ENCODE results near the gene RASA3. TPM values are rescaled to one million over a fixed set of nuclear protein-coding genes. Genes with fewer than 3 reads are reported as not detected.

The RASA3 gene
- total and polyA plus RNA-seq, 10 of the 15 experiments (the other 5 are each of a cell fraction or from before 2014, with no cell fraction given), result 0.79 to 33.9 (median 17.6) TPM

DNA sequence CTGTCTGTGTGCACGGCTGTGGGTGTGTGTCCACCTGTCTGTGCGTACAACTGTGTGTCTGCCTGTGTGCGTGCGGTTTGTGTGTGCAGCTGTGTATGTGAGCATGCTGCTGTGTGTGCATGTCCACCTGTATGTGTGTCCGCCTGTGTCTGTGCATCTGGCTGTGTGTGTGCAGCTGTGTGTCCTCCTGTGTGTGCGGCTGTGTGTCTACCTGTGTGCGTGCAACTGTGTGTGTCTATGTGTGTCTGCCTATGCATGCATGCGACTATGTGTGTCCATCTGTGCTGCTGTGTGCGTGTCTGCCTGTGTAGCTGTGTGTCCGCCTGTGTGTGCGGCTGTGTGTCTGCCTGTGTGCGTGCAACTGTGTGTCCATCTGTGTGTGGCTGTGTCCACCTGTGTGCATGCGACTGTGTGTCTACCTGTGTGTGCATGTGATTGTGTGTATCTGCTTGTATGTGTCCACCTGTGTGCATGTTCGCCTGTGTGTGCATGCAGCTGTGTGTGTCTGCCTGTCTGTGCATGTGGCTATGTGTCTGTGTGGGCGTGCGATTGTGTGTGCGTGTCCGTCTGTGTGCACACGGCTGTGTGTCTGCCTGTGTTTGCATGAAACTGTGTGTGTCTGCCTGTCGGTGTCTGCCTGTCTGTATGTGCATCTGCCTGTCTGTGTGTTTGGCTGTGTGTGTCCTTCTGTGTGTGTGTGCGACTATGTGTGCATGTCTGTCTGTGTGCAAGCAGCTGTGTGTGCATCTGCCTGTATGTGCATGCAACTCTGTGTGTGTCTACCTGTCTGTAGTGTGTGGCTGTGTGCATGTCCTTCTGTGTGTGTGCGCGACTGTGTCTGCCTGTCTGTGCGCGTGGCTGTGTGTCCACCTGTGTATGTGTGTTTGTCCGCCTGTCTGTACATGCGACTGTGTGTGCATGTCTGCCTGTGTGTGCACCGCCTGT, 101.5 kb downstream of the RASA3 start:
- H3K27ac ChIP-seq (ENCODE audit: control insufficient read depth, insufficient read depth), result no peak overlapping the region
- H3K9ac ChIP-seq (ENCODE audit: control insufficient read depth, insufficient read depth, low read length), result no peak overlapping the region
- no peak for ATAC-seq
- ChIA-PET RAD21 (ENCODE audit: unreplicated experiment) (interaction anchor here (0.5 kb wide), 1 partner anchor 13 kb away, joined by 3 read pairs; no protein-coding TSS in a partner anchor), POLR2A (no interaction called here), SMC1A (ENCODE audit: uncharacterized antibody, unreplicated experiment) (no interaction called here), CTCF (no interaction called here)
- intact Hi-C loops (cut with micrococcal nuclease; ENCODE audit: unreplicated experiment), result no loop called here
- BruUV-seq (replicated peaks), result no TSS peak
- FAIRE-seq, result no peak
- H2AFZ ChIP-seq (ENCODE audit: control insufficient read depth, low read depth, low read length), result no peak overlapping the region
- peaks cover 8 to 25% of the 10 kb centered on the region in 2 experiments for H3K36me3 ChIP-seq (ENCODE audit: control insufficient read depth in 2 of 2, insufficient read depth in 2 of 2, low read length in 1 of 2)
- no peak overlapping the region for H3K4me2 ChIP-seq (ENCODE audit: control insufficient read depth, insufficient read depth)
- in situ Hi-C loops (cut with MboI), result no loop called here
- WGBS (ENCODE audit: insufficient coverage, insufficient replicate concordance, low lambda C conversion rate, missing lambda C conversion rate), result 97% methylated on average over 28 of the region's 28 CpGs
- H4K20me1 ChIP-seq (ENCODE audit: control insufficient read depth, insufficient read depth), result no peaks in the 10 kb centered on the region
- H3K79me2 ChIP-seq (ENCODE audit: control insufficient read depth, insufficient read depth, low read length), result no peaks in the 10 kb centered on the region; the same call in 1 of the 2 replicates
- DNase-seq (ENCODE audit: low read depth, low spot score), result no peak
- H3K9me3 ChIP-seq (replicated peaks; ENCODE audit: control insufficient read depth, insufficient read depth, low read length), result no peaks in the 10 kb centered on the region; the same call in 2 of the 3 replicates
- H3K4me1 ChIP-seq (ENCODE audit: control insufficient read depth, insufficient read depth, low read length), result peaks cover 21% of the 10 kb centered on the region
- no peak overlapping the region for H3K4me3 ChIP-seq
- H3K27me3 ChIP-seq (replicated peaks in 1 of 2; ENCODE audit: control insufficient read depth in 2 of 2, insufficient read depth in 2 of 2, low read length in 1 of 2), result no peaks in the 10 kb centered on the region
- no peak for TF ChIP-seq SMAD5 (IDR thresholded peaks at IDR 0.05; ENCODE audit: low read depth)
- TF ChIP-seq STAT3 (IDR thresholded peaks at IDR 0.05; ENCODE audit: low read depth, low read length), result no peak
- no peak for TF ChIP-seq E2F4 (IDR thresholded peaks at IDR 0.05; ENCODE audit: low read depth, low read length)
- no peak for TF ChIP-seq ZNF592 (IDR thresholded peaks at IDR 0.05)
- no peak for TF ChIP-seq ESRRA (IDR thresholded peaks at IDR 0.05; ENCODE audit: low read length)
- TF ChIP-seq, protein P1, sequence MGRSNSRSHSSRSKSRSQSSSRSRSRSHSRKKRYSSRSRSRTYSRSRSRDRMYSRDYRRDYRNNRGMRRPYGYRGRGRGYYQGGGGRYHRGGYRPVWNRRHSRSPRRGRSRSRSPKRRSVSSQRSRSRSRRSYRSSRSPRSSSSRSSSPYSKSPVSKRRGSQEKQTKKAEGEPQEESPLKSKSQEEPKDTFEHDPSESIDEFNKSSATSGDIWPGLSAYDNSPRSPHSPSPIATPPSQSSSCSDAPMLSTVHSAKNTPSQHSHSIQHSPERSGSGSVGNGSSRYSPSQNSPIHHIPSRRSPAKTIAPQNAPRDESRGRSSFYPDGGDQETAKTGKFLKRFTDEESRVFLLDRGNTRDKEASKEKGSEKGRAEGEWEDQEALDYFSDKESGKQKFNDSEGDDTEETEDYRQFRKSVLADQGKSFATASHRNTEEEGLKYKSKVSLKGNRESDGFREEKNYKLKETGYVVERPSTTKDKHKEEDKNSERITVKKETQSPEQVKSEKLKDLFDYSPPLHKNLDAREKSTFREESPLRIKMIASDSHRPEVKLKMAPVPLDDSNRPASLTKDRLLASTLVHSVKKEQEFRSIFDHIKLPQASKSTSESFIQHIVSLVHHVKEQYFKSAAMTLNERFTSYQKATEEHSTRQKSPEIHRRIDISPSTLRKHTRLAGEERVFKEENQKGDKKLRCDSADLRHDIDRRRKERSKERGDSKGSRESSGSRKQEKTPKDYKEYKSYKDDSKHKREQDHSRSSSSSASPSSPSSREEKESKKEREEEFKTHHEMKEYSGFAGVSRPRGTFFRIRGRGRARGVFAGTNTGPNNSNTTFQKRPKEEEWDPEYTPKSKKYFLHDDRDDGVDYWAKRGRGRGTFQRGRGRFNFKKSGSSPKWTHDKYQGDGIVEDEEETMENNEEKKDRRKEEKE (IDR thresholded peaks at IDR 0.05), result no peak
- no peak for TF ChIP-seq HDAC2 (IDR thresholded peaks at IDR 0.05)
- TF ChIP-seq MTA3 (IDR thresholded peaks at IDR 0.05; ENCODE audit: borderline replicate concordance, low read length), result no peak
- no peak for TF ChIP-seq REST (IDR thresholded peaks at IDR 0.05; ENCODE audit: low read depth, low read length)
- no peak for TF ChIP-seq IKZF2 (IDR thresholded peaks at IDR 0.05)

Measured in GM12878 (cell line).